ENCODE results near the gene EID2. TPM values are rescaled to one million over a fixed set of nuclear protein-coding genes. Genes with fewer than 3 reads are reported as not detected.
A peak's percentile ranks its signal among the peaks of the same experiment; 100 is the strongest.

The EID2 gene
- total and polyA plus RNA-seq, 2 of the 13 experiments (the other 11 are each of a cell fraction or from before 2014, with no cell fraction given), result 3.7 to 14.1 TPM

- no peak overlapping the region for H2AFZ ChIP-seq (ENCODE audit: low read length)
- in situ Hi-C loops (cut with HindIII; ENCODE audit: extremely low pct_ligation_motif_present, low pct_unique_long_range_greater_than_20kb) (no loop called here), intact Hi-C loops (cut with micrococcal nuclease; ENCODE audit: unreplicated experiment) (no loop called here)
- BruUV-seq (replicated peaks), result no TSS peak
- TF ChIP-seq MTF1 (CRISPR knock-in tag; IDR thresholded peaks at IDR 0.05), result no peak
- TF ChIP-seq MYC (CRISPR knock-in tag; IDR thresholded peaks at IDR 0.05; ENCODE audit: borderline replicate concordance), result no peak
- 30% methylated on average over 5 of the region's 5 CpGs for WGBS (ENCODE audit: low lambda C conversion rate)
- ChIA-PET CTCF (ENCODE audit: low intra/inter-chr PET ratio, low total read pairs) (no interaction called here), POLR2A (no interaction called here)
- H4K20me1 ChIP-seq (ENCODE audit: insufficient read depth, low read length), result no peaks in the 10 kb centered on the region
- no peaks in the 10 kb centered on the region for H3K36me3 ChIP-seq (replicated peaks in 1 of 2; ENCODE audit: control insufficient read depth in 1 of 2, insufficient read depth in 2 of 2, low read length in 2 of 2)
- no peak overlapping the region for H3K4me2 ChIP-seq (ENCODE audit: low read depth, low read length)
- H3K9me3 ChIP-seq (ENCODE audit: low read length), result no peaks in the 10 kb centered on the region
- no peaks in the 10 kb centered on the region for H3K79me2 ChIP-seq (ENCODE audit: insufficient read depth, low read length)
- peaks cover 32% of the 10 kb centered on the region for H3K4me1 ChIP-seq (ENCODE audit: insufficient read depth, low read length)
- DNase-seq (ENCODE audit: low spot score) (no peak), FAIRE-seq (no peak), ATAC-seq (no peak)
- H3K4me3 ChIP-seq (replicated peaks in 1 of 3; ENCODE audit: insufficient read depth in 1 of 3, low read depth in 2 of 3, low read length in 3 of 3), result no peak overlapping the region
- no peak overlapping the region for H3K9ac ChIP-seq (ENCODE audit: insufficient read depth, low read depth, low read length)
- peaks cover 1 to 31% of the 10 kb centered on the region in 2 experiments; a peak in 4 of 5 replicates for H3K27me3 ChIP-seq (ENCODE audit: control insufficient read depth in 1 of 2, insufficient read depth in 2 of 2, low read length in 2 of 2)
- H3K27ac ChIP-seq (ENCODE audit: extremely low read length, insufficient read depth, low read length), result no peak overlapping the region
Measured at GRCh38 chr19:39518458-39518857, 21.5 kb downstream of the EID2 start.

GRCh38 chr19:39517432-39517831 is 22.5 kb downstream of the EID2 start:
- Histone ChIP-seq H3K79me2 (ENCODE audit: insufficient read depth, low read length) (no peaks in the 10 kb centered on the region), H3K9me3 (ENCODE audit: low read length) (no peaks in the 10 kb centered on the region), H3K36me3 (replicated peaks in 1 of 2; ENCODE audit: control insufficient read depth in 1 of 2, insufficient read depth in 2 of 2, low read length in 2 of 2) (no peaks in the 10 kb centered on the region), H3K9ac (ENCODE audit: insufficient read depth, low read depth, low read length) (no peak overlapping the region), H3K27me3 (ENCODE audit: control insufficient read depth in 1 of 2, insufficient read depth in 2 of 2, low read length in 2 of 2) (peaks cover 1 to 36% of the 10 kb centered on the region in 2 experiments; a peak in 4 of 5 replicates), H3K27ac (ENCODE audit: extremely low read length, insufficient read depth, low read length) (no peak overlapping the region), H3K4me2 (ENCODE audit: low read depth, low read length) (no peak overlapping the region), H3K4me3 (replicated peaks in 1 of 3; ENCODE audit: insufficient read depth in 1 of 3, low read depth in 2 of 3, low read length in 3 of 3) (no peak overlapping the region), H3K4me1 (ENCODE audit: insufficient read depth, low read length) (peaks cover 32% of the 10 kb centered on the region), H4K20me1 (ENCODE audit: insufficient read depth, low read length) (no peaks in the 10 kb centered on the region), H2AFZ (ENCODE audit: low read length) (no peak overlapping the region)
- in situ Hi-C loops (cut with HindIII; ENCODE audit: extremely low pct_ligation_motif_present, low pct_unique_long_range_greater_than_20kb) (no loop called here), intact Hi-C loops (cut with micrococcal nuclease; ENCODE audit: unreplicated experiment) (no loop called here)
- DNase-seq (ENCODE audit: low spot score) (no peak), FAIRE-seq (no peak), ATAC-seq (no peak)
- POLR2A ChIA-PET, result interaction anchor here (0.7 kb wide), 2 partner anchors 94 to 535 kb away, joined by 3 to 5 read pairs; no protein-coding TSS in a partner anchor
- CTCF ChIA-PET (ENCODE audit: low intra/inter-chr PET ratio, low total read pairs), result no interaction called here
- BruUV-seq (replicated peaks), result no TSS peak
- 59% methylated on average over 3 of the region's 3 CpGs for WGBS (ENCODE audit: low lambda C conversion rate)
- TF ChIP-seq HNRNPUL1 (IDR thresholded peaks at IDR 0.05; ENCODE audit: low read depth, low read length) (no peak), PRDM15 (CRISPR knock-in tag; IDR thresholded peaks at IDR 0.05) (no peak), NPAS2 (CRISPR knock-in tag; IDR thresholded peaks at IDR 0.05; ENCODE audit: borderline replicate concordance) (no peak), ZMYM3 (CRISPR knock-in tag; IDR thresholded peaks at IDR 0.05) (peak; percentile 53; the same call in 1 of the 2 replicates)

Data from HepG2 (cell line).